Measurements from ENCODE around the gene TMEM120B.

Gene TMEM120B

DNA sequence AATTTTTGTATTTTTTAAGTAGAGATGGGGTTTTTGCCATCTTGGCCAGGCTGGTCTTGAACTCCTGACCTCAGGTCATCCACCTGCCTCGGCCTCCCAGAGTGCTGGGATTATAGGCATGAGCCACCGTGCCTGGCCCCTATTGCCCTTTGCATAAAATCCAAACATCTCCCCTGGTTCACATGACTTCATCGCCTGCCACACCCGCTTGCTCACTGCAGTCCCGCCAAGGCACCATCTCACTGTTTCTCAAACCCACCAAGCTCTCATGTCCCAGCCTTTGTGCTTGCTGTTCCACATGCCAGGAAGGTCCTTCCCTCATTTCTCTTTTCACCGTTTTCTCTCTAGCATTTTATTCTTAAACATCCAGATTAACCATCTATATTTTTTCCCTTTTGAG, 71.2 kb downstream of the TMEM120B start:
- H2AK5ac ChIP-seq (ENCODE audit: low read depth, low read length) = no peak overlapping the region

GRCh38 chr12:121784460-121784859, 71.9 kb downstream of the TMEM120B start:
- Histone ChIP-seq H3K79me1 (ENCODE audit: low read depth, low read length) (peaks cover under 1% of the 10 kb centered on the region), H3K9ac (ENCODE audit: low read depth, low read length, poor library complexity) (no peak overlapping the region), H3K4ac (ENCODE audit: low read length) (no peak overlapping the region), H3K4me1 (ENCODE audit: control insufficient read depth in 2 of 2, insufficient read depth in 1 of 2, low read depth in 1 of 2, low read length in 2 of 2) (peaks cover 5 to 8% of the 10 kb centered on the region in 2 donors), H3K23ac (ENCODE audit: low read depth, low read length, poor library complexity) (no peak overlapping the region), H3K27me3 (ENCODE audit: control insufficient read depth in 3 of 3, insufficient read depth in 3 of 3, low read depth in 1 of 3, low read length in 3 of 3) (no peaks in the 10 kb centered on the region), H4K8ac (ENCODE audit: low read depth, low read length) (no peak overlapping the region), H3K9me3 (replicated peaks in 1 of 2; ENCODE audit: control insufficient read depth in 2 of 2, insufficient read depth in 1 of 2, low read depth in 1 of 2, low read length in 2 of 2) (no peaks in the 10 kb centered on the region), H2BK5ac (ENCODE audit: low read length) (no peak overlapping the region), H2BK15ac (ENCODE audit: low read length) (no peak overlapping the region), H4K91ac (ENCODE audit: low read depth, low read length, poor library complexity) (no peak overlapping the region), H3K14ac (ENCODE audit: low read length) (no peak overlapping the region), H3K36me3 (replicated peaks in 1 of 2; ENCODE audit: control insufficient read depth in 2 of 2, insufficient read depth in 2 of 2, low read length in 2 of 2) (peaks cover 3 to 4% of the 10 kb centered on the region in 2 donors), H3K27ac (replicated peaks; ENCODE audit: low read length) (no peak overlapping the region), H3K18ac (ENCODE audit: low read length) (no peak overlapping the region), H2BK120ac (ENCODE audit: low read depth, low read length) (no peak overlapping the region), H2BK12ac (ENCODE audit: low read length) (no peak overlapping the region), H2AK5ac (ENCODE audit: low read depth, low read length) (no peak overlapping the region), H2AFZ (ENCODE audit: low read length) (no peak overlapping the region), H3K4me3 (ENCODE audit: low read length in 2 of 2) (no peak overlapping the region), H3K4me2 (ENCODE audit: insufficient read depth, low read length, poor library complexity, severe bottlenecking) (no peak overlapping the region)
- no peak for DNase-seq (ENCODE audit: low spot score)
- no CpG with 5 or more reads among the region's 6 CpGs for WGBS, 2 donors (ENCODE audit: extremely low coverage in 2 of 2, insufficient read length in 2 of 2, insufficient replicate concordance in 1 of 2)

More for the DNA sequence above, 71.2 kb downstream of the TMEM120B start:
- H2BK15ac ChIP-seq (ENCODE audit: low read length) = no peak overlapping the region
- H3K18ac ChIP-seq (ENCODE audit: low read length) = no peak overlapping the region
- H3K27me3 ChIP-seq (ENCODE audit: control insufficient read depth in 3 of 3, insufficient read depth in 3 of 3, low read depth in 1 of 3, low read length in 3 of 3) = no peaks in the 10 kb centered on the region
- H4K8ac ChIP-seq (ENCODE audit: low read depth, low read length) = no peak overlapping the region
- H3K14ac ChIP-seq (ENCODE audit: low read length) = no peak overlapping the region
- no CpG with 5 or more reads among the region's 6 CpGs for WGBS, 2 donors (ENCODE audit: extremely low coverage in 2 of 2, insufficient read length in 2 of 2, insufficient replicate concordance in 1 of 2)
- peaks cover 5 to 8% of the 10 kb centered on the region in 2 donors for H3K4me1 ChIP-seq (ENCODE audit: control insufficient read depth in 2 of 2, insufficient read depth in 1 of 2, low read depth in 1 of 2, low read length in 2 of 2)
- no peak overlapping the region for H3K4me3 ChIP-seq (ENCODE audit: low read length in 2 of 2)
- no peak overlapping the region for H3K4ac ChIP-seq (ENCODE audit: low read length)
- no peak overlapping the region for H2BK5ac ChIP-seq (ENCODE audit: low read length)
- H3K9me3 ChIP-seq (replicated peaks in 1 of 2; ENCODE audit: control insufficient read depth in 2 of 2, insufficient read depth in 1 of 2, low read depth in 1 of 2, low read length in 2 of 2) = no peaks in the 10 kb centered on the region
- no peak overlapping the region for H2BK12ac ChIP-seq (ENCODE audit: low read length)
- peaks cover 3 to 5% of the 10 kb centered on the region in 2 donors for H3K36me3 ChIP-seq (replicated peaks in 1 of 2; ENCODE audit: control insufficient read depth in 2 of 2, insufficient read depth in 2 of 2, low read length in 2 of 2)
- H3K9ac ChIP-seq (ENCODE audit: low read depth, low read length, poor library complexity) = no peak overlapping the region
- H3K4me2 ChIP-seq (ENCODE audit: insufficient read depth, low read length, poor library complexity, severe bottlenecking) = no peak overlapping the region
- no peak for DNase-seq (ENCODE audit: low spot score)
- no peak overlapping the region for H3K27ac ChIP-seq (replicated peaks; ENCODE audit: low read length)
- no peak overlapping the region for H3K23ac ChIP-seq (ENCODE audit: low read depth, low read length, poor library complexity)
- H2AFZ ChIP-seq (ENCODE audit: low read length) = no peak overlapping the region
- H4K91ac ChIP-seq (ENCODE audit: low read depth, low read length, poor library complexity) = no peak overlapping the region
- H2BK120ac ChIP-seq (ENCODE audit: low read depth, low read length) = no peak overlapping the region
- H3K79me1 ChIP-seq (ENCODE audit: low read depth, low read length) = peaks cover 1% of the 10 kb centered on the region

GRCh38 chr12:121786440-121786825, 73.9 kb downstream of the TMEM120B start:
- no peak overlapping the region for H2BK5ac ChIP-seq (ENCODE audit: low read length)
- no peak overlapping the region for H2AFZ ChIP-seq (ENCODE audit: low read length)
- H2BK120ac ChIP-seq (ENCODE audit: low read depth, low read length) = no peak overlapping the region
- no peak overlapping the region for H3K14ac ChIP-seq (ENCODE audit: low read length)
- no peaks in the 10 kb centered on the region for H3K36me3 ChIP-seq (replicated peaks in 1 of 2; ENCODE audit: control insufficient read depth in 2 of 2, insufficient read depth in 2 of 2, low read length in 2 of 2)
- H3K4me2 ChIP-seq (ENCODE audit: insufficient read depth, low read length, poor library complexity, severe bottlenecking) = no peak overlapping the region
- DNase-seq (ENCODE audit: low spot score) = no peak
- no peak overlapping the region for H3K4me3 ChIP-seq (ENCODE audit: low read length in 2 of 2)
- no peaks in the 10 kb centered on the region for H3K79me1 ChIP-seq (ENCODE audit: low read depth, low read length)
- H3K4me1 ChIP-seq (ENCODE audit: control insufficient read depth in 2 of 2, insufficient read depth in 1 of 2, low read depth in 1 of 2, low read length in 2 of 2) = peaks cover 5 to 11% of the 10 kb centered on the region in 2 donors
- H3K27me3 ChIP-seq (ENCODE audit: control insufficient read depth in 3 of 3, insufficient read depth in 3 of 3, low read depth in 1 of 3, low read length in 3 of 3) = no peaks in the 10 kb centered on the region
- no peak overlapping the region for H3K18ac ChIP-seq (ENCODE audit: low read length)
- whole genome bisulfite sequencing, 2 donors (ENCODE audit: extremely low coverage in 2 of 2, insufficient read length in 2 of 2, insufficient replicate concordance in 1 of 2) = no CpG with 5 or more reads among the region's 6 CpGs
- H2AK5ac ChIP-seq (ENCODE audit: low read depth, low read length) = no peak overlapping the region
- H3K9me3 ChIP-seq (replicated peaks in 1 of 2; ENCODE audit: control insufficient read depth in 2 of 2, insufficient read depth in 1 of 2, low read depth in 1 of 2, low read length in 2 of 2) = no peaks in the 10 kb centered on the region
- no peak overlapping the region for H3K27ac ChIP-seq (replicated peaks; ENCODE audit: low read length)
- no peak overlapping the region for H3K23ac ChIP-seq (ENCODE audit: low read depth, low read length, poor library complexity)
- no peak overlapping the region for H2BK12ac ChIP-seq (ENCODE audit: low read length)
- no peak overlapping the region for H4K8ac ChIP-seq (ENCODE audit: low read depth, low read length)
- H2BK15ac ChIP-seq (ENCODE audit: low read length) = no peak overlapping the region
- no peak overlapping the region for H3K4ac ChIP-seq (ENCODE audit: low read length)
- H3K9ac ChIP-seq (ENCODE audit: low read depth, low read length, poor library complexity) = no peak overlapping the region
- no peak overlapping the region for H4K91ac ChIP-seq (ENCODE audit: low read depth, low read length, poor library complexity)

- Histone ChIP-seq H3K79me1 (ENCODE audit: low read depth, low read length) (no peaks in the 10 kb centered on the region), H2BK5ac (ENCODE audit: low read length) (no peak overlapping the region), H2AFZ (ENCODE audit: low read length) (no peak overlapping the region), H2BK15ac (ENCODE audit: low read length) (no peak overlapping the region), H3K4me2 (ENCODE audit: insufficient read depth, low read length, poor library complexity, severe bottlenecking) (no peak overlapping the region), H2BK12ac (ENCODE audit: low read length) (no peak overlapping the region), H3K4ac (ENCODE audit: low read length) (no peak overlapping the region), H3K14ac (ENCODE audit: low read length) (no peak overlapping the region), H2BK120ac (ENCODE audit: low read depth, low read length) (no peak overlapping the region), H3K27me3 (ENCODE audit: control insufficient read depth in 3 of 3, insufficient read depth in 3 of 3, low read depth in 1 of 3, low read length in 3 of 3) (peaks cover 0 to 2% (median 0%) of the 10 kb centered on the region in 3 experiments), H3K36me3 (replicated peaks in 1 of 2; ENCODE audit: control insufficient read depth in 2 of 2, insufficient read depth in 2 of 2, low read length in 2 of 2) (no peaks in the 10 kb centered on the region), H4K8ac (ENCODE audit: low read depth, low read length) (no peak overlapping the region), H3K9me3 (replicated peaks in 1 of 2; ENCODE audit: control insufficient read depth in 2 of 2, insufficient read depth in 1 of 2, low read depth in 1 of 2, low read length in 2 of 2) (no peaks in the 10 kb centered on the region), H3K4me3 (ENCODE audit: low read length in 2 of 2) (no peak overlapping the region), H3K9ac (ENCODE audit: low read depth, low read length, poor library complexity) (no peak overlapping the region), H3K27ac (replicated peaks; ENCODE audit: low read length) (no peak overlapping the region), H3K18ac (ENCODE audit: low read length) (no peak overlapping the region), H3K23ac (ENCODE audit: low read depth, low read length, poor library complexity) (no peak overlapping the region), H2AK5ac (ENCODE audit: low read depth, low read length) (no peak overlapping the region), H3K4me1 (ENCODE audit: control insufficient read depth in 2 of 2, insufficient read depth in 1 of 2, low read depth in 1 of 2, low read length in 2 of 2) (peaks cover 2 to 3% of the 10 kb centered on the region in 2 donors), H4K91ac (ENCODE audit: low read depth, low read length, poor library complexity) (no peak overlapping the region)
- no CpG with 5 or more reads among the region's 17 CpGs for WGBS, 2 donors (ENCODE audit: extremely low coverage in 2 of 2, insufficient read length in 2 of 2, insufficient replicate concordance in 1 of 2)
- no peak for DNase-seq (ENCODE audit: low spot score)
Measured at GRCh38 chr12:121787063-121788025, 74.8 kb downstream of the TMEM120B start.
